ENCODE measurements around the gene SYPL2.

GRCh38 chr1:109444346-109444745 is 22.0 kb upstream of the SYPL2 start:
- TF ChIP-seq CTCF (IDR thresholded peaks at IDR 0.05) (no peak), POLR2AphosphoS5 (IDR thresholded peaks at IDR 0.05) (no peak), EP300 (IDR thresholded peaks at IDR 0.05) (no peak)

Data from gastroesophageal sphincter (tissue), 3 donors.